ENCODE results near the gene MAP3K3.

- TF ChIP-seq CTCF (IDR thresholded peaks at IDR 0.05) (peak in 2 of 7 experiments; percentile 6 to 12), POLR2A (IDR thresholded peaks at IDR 0.05) (peak; percentile 25 to 76 (median 76))
Measured at GRCh38 chr17:63600569-63601438, 21.4 kb upstream of the MAP3K3 start, which contains the start of gene TACO1.

Measured in body of pancreas (tissue), 4 donors.